HG03571 (cell line): ENCODE measurements around the gene SF1.

ENCODE experiments used
- ATAC-seq: cut with Tn5 transposase; IDR thresholded peaks from one replicate; pipeline ENCODE4 v1.9.1; 2021; ENCODE audit not compliant: unreplicated experiment

Gene SF1

DNA sequence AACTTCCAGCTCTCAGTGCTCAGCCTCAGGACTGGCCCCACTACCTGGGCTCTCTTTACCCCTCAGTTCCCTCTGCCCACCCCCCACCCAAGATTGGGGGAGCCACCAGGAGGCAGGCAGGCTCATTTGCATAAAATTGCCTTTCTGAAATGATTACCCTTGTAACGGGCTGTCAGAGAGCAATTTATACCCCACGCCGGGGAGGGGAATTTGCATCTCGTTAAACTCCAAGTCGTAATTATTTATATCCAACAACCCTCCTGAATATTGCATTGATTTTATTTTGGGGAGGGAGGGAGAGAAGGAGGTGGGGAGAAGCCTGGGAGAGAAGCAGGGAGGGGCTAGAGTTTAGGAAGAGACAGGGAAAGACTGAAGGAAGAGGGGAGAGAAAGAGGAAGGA, 63.7 kb downstream of the SF1 start:
- no peak for ATAC-seq
